Keratinocyte (primary cell): ENCODE results near the gene ARHGEF25. TPM values are rescaled to one million over a fixed set of nuclear protein-coding genes. Genes with fewer than 3 reads are reported as not detected.

Source experiments
- DNase-seq: peaks from one replicate; pipeline ENCODE4 v3.0.0-alpha.2; 2011; ENCODE audit warnings: low read depth, missing footprints, low spot score
- FAIRE-seq: peaks from 2 replicates; lab custom pipeline; 2011; peaks lifted over from hg19 to GRCh38; lab: Jason Lieb, UNC
- H2AFZ ChIP-seq: 2 replicates; pipeline ENCODE4 v1.6.0; 2012; ENCODE audit warnings: low read length, control low read depth, inconsistent platforms; ENCODE audit not compliant: control insufficient read depth
- H3K27ac ChIP-seq: 2 replicates; pipeline ENCODE4 v1.5.1; 2011; ENCODE audit warnings: low read length; ENCODE audit not compliant: control insufficient read depth, insufficient read depth
- H3K27me3 ChIP-seq: 3 replicates; pipeline ENCODE4 v1.6.0; 2011; ENCODE audit warnings: low read length; ENCODE audit not compliant: control insufficient read depth, insufficient read depth; ENCODE audit errors: extremely low read depth
- H3K36me3 ChIP-seq, 2 experiments: 2 replicates in 1 of 2; 3 replicates in 1 of 2; pipeline ENCODE4 v1.5.1; 2011; ENCODE audit warnings: low read length in 2 of 2, mild to moderate bottlenecking in 1 of 2; ENCODE audit not compliant: control insufficient read depth in 2 of 2, insufficient read depth in 2 of 2; ENCODE audit errors: extremely low read depth in 1 of 2
- H3K4me1 ChIP-seq: 3 replicates; pipeline ENCODE4 v1.5.1; 2011; ENCODE audit warnings: low read length; ENCODE audit not compliant: control insufficient read depth, insufficient read depth; ENCODE audit errors: extremely low read depth
- H3K4me2 ChIP-seq: 3 replicates; pipeline ENCODE4 v1.6.0; 2011; ENCODE audit warnings: low read depth, low read length; ENCODE audit not compliant: control insufficient read depth, insufficient read depth; ENCODE audit errors: extremely low read depth
- H3K4me3 ChIP-seq, 3 experiments: fragments of 200-600 bp in 1 of 3; sonication (generic) in 1 of 3; 2 replicates in 2 of 3; 3 replicates in 1 of 3; pipeline ENCODE4 v1.5.1; 2011 to 2016; ENCODE audit warnings: low read length in 3 of 3, mild to moderate bottlenecking in 3 of 3, control low read depth in 2 of 3, inconsistent platforms in 1 of 3, low read depth in 1 of 3, mixed read lengths in 1 of 3, mixed run types in 1 of 3, moderate library complexity in 1 of 3; ENCODE audit not compliant: control insufficient read depth in 2 of 3, insufficient read depth in 2 of 3; ENCODE audit errors: extremely low read depth in 1 of 3
- H3K79me2 ChIP-seq: 2 replicates; pipeline ENCODE4 v1.6.0; 2012; ENCODE audit warnings: low read length; ENCODE audit not compliant: control insufficient read depth, insufficient read depth
- H3K9ac ChIP-seq: 3 replicates; pipeline ENCODE4 v1.6.0; 2011; ENCODE audit warnings: low read length; ENCODE audit not compliant: control insufficient read depth, insufficient read depth; ENCODE audit errors: extremely low read depth
- H3K9me1 ChIP-seq: 3 replicates; pipeline ENCODE4 v1.6.0; 2011; ENCODE audit warnings: low read length; ENCODE audit not compliant: control insufficient read depth, insufficient read depth; ENCODE audit errors: extremely low read depth
- H3K9me3 ChIP-seq: 2 replicates; pipeline ENCODE4 v1.5.1; 2012; ENCODE audit warnings: low read depth, low read length; ENCODE audit not compliant: control insufficient read depth
- H4K20me1 ChIP-seq: 3 replicates; pipeline ENCODE4 v1.6.0; 2011; ENCODE audit warnings: low read length; ENCODE audit not compliant: control insufficient read depth, insufficient read depth; ENCODE audit errors: extremely low read depth
- EZH2 ChIP-seq: IDR thresholded peaks from one replicate; pipeline ENCODE4 v1.6.1; 2012; ENCODE audit warnings: inconsistent platforms, mild to moderate bottlenecking, low read length, moderate library complexity
- dilution Hi-C: fragments of 300-500 bp; cut with MboI; formaldehyde crosslinking; loops from one replicate; pipeline ENCODE4 v1.7.0; 2020; ENCODE audit warnings: low sequenced_read_pairs; ENCODE audit not compliant: extremely low pct_ligation_motif_present
- polyA plus RNA-seq, 5 experiments: library from polyadenylated mRNA; depleted of rRNA in 3 of 5; stranded (reverse) in 3 of 5; stranded (forward) in 1 of 5; unstranded in 1 of 5; fragments of >200 nt; gene quantifications; 1 replicate in 1 of 5; 2 replicates in 3 of 5; 3 replicates in 1 of 5; pipeline versions ENCODE4 v1.2.1 to v1.2.3, GENCODE V29; 2011 to 2012; ENCODE audit warnings: missing spikeins in 2 of 5, low read depth in 1 of 5, low replicate concordance in 1 of 5
- TF ChIP-seq, protein P1 (sequence below), 3 experiments: IDR thresholded peaks in 1 of 3; conservative IDR thresholded peaks in 1 of 3; optimal IDR thresholded peaks in 1 of 3; 2 replicates in 2 of 3; 3 replicates in 1 of 3; pipeline versions ENCODE3 to v1.5.1; 2011; ENCODE audit warnings: low read length in 3 of 3, mild to moderate bottlenecking in 3 of 3, moderate library complexity in 2 of 3, control low read depth in 1 of 3, inconsistent platforms in 1 of 3; ENCODE audit not compliant: insufficient read depth in 2 of 3; ENCODE audit errors: extremely low read depth in 1 of 3

Gene ARHGEF25
- polyA plus RNA-seq, 1 donor (not counting 4 experiments of a cell fraction or from before 2014, with no cell fraction given) = 0.12 TPM

DNA sequence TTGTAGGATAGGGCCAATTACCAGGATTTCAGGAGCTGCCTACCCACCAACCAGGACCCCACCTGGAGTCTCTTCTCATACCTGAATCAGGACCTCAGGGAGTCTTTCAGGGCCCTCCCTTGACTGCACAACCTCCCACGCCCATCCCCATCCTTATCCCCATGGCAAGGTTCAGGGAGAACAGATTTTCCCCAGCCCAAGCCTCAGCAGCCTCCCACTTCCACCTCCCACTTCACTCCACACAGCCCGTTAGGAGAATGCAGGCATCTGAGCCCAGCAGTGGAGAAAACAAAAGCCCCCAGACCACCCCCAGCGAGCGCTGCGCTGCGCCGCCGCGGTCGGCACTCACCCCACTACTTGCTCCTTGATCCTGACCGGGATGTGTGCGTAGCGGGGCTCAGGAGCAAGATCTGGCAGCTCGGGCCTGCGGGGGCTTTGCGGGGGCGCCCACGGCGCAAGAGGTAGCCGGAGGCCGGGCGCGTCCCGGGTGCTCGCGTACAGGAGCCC lies 20.4 kb downstream of the ARHGEF25 start:
- Histone ChIP-seq H3K4me3 (no peak overlapping the region), H3K9ac (no peak overlapping the region), H2AFZ (no peak overlapping the region), H3K4me1 (peaks cover 2% of the 10 kb centered on the region), H3K4me2 (no peak overlapping the region), H3K79me2 (no peaks in the 10 kb centered on the region), H3K27me3 (peaks cover 70% of the 10 kb centered on the region), H3K9me1 (no peaks in the 10 kb centered on the region), H3K27ac (no peak overlapping the region), H3K36me3 (no peaks in the 10 kb centered on the region), H4K20me1 (no peaks in the 10 kb centered on the region), H3K9me3 (no peaks in the 10 kb centered on the region)
- DNase-seq (no peak), FAIRE-seq (no peak)
- dilution Hi-C loops = loop anchor here (10.0 kb wide), 1 partner anchor 57 kb away; no protein-coding TSS in a partner anchor
- TF ChIP-seq EZH2 = no peak
- TF ChIP-seq, protein P1, sequence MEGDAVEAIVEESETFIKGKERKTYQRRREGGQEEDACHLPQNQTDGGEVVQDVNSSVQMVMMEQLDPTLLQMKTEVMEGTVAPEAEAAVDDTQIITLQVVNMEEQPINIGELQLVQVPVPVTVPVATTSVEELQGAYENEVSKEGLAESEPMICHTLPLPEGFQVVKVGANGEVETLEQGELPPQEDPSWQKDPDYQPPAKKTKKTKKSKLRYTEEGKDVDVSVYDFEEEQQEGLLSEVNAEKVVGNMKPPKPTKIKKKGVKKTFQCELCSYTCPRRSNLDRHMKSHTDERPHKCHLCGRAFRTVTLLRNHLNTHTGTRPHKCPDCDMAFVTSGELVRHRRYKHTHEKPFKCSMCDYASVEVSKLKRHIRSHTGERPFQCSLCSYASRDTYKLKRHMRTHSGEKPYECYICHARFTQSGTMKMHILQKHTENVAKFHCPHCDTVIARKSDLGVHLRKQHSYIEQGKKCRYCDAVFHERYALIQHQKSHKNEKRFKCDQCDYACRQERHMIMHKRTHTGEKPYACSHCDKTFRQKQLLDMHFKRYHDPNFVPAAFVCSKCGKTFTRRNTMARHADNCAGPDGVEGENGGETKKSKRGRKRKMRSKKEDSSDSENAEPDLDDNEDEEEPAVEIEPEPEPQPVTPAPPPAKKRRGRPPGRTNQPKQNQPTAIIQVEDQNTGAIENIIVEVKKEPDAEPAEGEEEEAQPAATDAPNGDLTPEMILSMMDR (optimal IDR thresholded peaks at IDR 0.05 in 1 of 3, IDR thresholded peaks at IDR 0.05 in 1 of 3, conservative IDR thresholded peaks at IDR 0.05 in 1 of 3; ENCODE audit: extremely low read depth in 1 of 3, insufficient read depth in 2 of 3, low read length in 3 of 3) = no peak

DNA sequence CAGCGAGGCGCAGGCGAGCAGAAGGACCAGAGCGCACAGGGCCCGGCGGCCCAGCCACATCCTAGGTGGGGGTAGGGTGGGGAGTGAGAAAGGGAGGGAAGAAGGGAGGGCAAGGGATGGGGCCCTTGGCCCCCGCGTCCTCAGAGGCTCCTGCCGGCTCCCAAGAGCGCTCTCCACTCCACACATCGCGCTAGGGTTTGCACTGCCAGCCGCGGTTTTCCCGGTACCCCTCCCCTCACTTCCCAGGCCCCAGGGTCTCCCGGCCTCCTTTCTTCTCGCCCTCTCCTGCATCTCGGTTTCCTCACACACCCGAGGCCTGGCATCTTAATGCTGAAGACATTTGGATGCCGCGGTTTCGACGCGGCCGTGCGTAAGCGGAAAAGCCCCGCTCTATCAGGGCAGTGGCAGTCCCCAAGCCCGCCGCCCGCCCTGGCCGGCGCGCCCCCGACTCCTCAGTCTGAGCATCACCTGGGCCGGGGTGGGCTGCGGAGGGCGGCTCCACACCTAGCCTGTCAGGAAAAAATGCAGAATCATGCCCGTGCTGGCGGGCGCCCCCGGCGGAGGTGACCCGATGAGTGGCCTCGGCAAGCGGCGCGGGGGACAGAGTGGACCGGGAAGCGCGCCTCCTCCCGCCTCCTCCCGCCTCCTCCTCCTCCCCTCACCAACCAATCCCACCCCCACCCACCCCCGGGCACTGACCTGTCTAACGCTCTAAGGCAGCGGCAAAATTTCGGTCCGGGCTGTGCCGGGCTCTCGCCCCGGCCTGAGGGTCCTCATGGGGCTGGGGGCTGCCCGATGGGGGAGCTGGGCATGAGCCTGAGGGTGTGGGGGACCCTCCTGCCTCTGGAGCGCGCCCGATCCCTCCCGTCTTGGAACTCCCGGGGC lies 21.1 kb downstream of the ARHGEF25 start:
- Histone ChIP-seq H3K4me3 (peak overlapping the region; percentile 43 to 69 (median 60)), H3K9ac (peak overlapping the region; percentile 37), H4K20me1 (no peaks in the 10 kb centered on the region), H3K79me2 (no peaks in the 10 kb centered on the region), H2AFZ (no peak overlapping the region), H3K4me1 (peaks cover 2% of the 10 kb centered on the region), H3K9me1 (no peaks in the 10 kb centered on the region), H3K4me2 (peak overlapping the region; percentile 77), H3K27ac (no peak overlapping the region), H3K9me3 (no peaks in the 10 kb centered on the region), H3K36me3 (no peaks in the 10 kb centered on the region), H3K27me3 (peaks cover 63% of the 10 kb centered on the region)
- no peak for DNase-seq
- TF ChIP-seq EZH2 = peak; percentile 75
- TF ChIP-seq, protein P1 (optimal IDR thresholded peaks at IDR 0.05 in 1 of 3, IDR thresholded peaks at IDR 0.05 in 1 of 3, conservative IDR thresholded peaks at IDR 0.05 in 1 of 3; ENCODE audit: extremely low read depth in 1 of 3, insufficient read depth in 2 of 3, low read length in 3 of 3) = no peak
- no peak for FAIRE-seq
- dilution Hi-C loops = loop anchor here (10.0 kb wide), 1 partner anchor 58 kb away; no protein-coding TSS in a partner anchor
